ENCODE measurements around the gene THADA. TPM values are rescaled to one million over a fixed set of nuclear protein-coding genes. Genes with fewer than 3 reads are reported as not detected.

The THADA gene, protein sequence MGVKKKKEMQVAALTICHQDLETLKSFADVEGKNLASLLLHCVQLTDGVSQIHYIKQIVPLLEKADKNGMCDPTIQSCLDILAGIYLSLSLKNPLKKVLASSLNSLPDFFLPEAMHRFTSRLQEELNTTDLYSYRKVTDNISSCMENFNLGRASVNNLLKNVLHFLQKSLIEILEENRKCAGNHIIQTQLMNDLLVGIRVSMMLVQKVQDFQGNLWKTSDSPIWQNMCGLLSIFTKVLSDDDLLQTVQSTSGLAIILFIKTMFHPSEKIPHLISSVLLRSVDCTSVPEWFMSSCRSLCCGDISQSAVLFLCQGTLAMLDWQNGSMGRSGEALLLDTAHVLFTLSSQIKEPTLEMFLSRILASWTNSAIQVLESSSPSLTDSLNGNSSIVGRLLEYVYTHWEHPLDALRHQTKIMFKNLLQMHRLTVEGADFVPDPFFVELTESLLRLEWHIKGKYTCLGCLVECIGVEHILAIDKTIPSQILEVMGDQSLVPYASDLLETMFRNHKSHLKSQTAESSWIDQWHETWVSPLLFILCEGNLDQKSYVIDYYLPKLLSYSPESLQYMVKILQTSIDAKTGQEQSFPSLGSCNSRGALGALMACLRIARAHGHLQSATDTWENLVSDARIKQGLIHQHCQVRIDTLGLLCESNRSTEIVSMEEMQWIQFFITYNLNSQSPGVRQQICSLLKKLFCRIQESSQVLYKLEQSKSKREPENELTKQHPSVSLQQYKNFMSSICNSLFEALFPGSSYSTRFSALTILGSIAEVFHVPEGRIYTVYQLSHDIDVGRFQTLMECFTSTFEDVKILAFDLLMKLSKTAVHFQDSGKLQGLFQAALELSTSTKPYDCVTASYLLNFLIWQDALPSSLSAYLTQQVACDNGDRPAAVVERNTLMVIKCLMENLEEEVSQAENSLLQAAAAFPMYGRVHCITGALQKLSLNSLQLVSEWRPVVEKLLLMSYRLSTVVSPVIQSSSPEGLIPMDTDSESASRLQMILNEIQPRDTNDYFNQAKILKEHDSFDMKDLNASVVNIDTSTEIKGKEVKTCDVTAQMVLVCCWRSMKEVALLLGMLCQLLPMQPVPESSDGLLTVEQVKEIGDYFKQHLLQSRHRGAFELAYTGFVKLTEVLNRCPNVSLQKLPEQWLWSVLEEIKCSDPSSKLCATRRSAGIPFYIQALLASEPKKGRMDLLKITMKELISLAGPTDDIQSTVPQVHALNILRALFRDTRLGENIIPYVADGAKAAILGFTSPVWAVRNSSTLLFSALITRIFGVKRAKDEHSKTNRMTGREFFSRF (N-terminal part only)
- 16.3 and 16.4 TPM in 2 replicates for total RNA-seq

DNA sequence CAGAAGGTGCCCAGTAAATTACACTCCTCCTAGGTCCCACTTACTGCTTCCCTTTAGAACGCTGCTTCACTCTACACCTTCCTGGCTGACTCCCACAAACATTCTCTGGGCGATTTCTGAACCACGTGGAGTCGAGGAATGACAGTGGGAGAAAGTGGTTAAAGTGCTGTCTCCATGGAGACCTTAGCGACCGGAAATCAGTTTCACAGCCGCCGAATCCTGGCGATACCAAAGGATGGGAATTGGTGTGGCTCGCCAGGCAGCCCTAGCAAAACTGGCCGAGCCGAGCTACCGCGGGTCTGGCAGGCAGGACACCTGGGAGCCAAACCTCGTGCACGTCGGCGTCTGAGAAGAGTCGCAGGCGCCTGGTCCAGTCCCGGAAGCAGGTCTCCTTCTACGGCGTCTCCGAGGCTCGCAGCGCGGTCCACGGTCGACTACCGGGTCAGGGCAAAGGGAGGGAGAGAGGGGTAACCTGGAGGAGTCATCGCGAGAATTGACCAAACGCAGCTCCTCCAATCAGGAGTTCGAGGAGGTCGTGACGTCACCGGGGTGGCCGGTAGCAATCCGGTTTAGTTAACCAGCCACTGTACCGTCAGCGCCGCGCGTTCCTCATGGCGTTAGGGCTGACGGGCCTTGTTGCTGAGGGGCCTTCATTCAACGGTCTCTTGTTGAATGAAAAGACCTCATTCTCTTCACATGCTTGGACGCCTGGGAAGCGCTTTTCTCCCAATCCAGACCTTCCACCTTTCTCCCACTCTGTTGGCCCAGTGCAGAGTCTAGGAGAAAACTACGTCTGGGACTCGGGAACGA is at the start of gene THADA:
Gene THADA, minus strand, starts transcription at position 436 of the 810 bp plus-strand sequence. CDS start 3,646 bp downstream, outside the sequence.

DNA sequence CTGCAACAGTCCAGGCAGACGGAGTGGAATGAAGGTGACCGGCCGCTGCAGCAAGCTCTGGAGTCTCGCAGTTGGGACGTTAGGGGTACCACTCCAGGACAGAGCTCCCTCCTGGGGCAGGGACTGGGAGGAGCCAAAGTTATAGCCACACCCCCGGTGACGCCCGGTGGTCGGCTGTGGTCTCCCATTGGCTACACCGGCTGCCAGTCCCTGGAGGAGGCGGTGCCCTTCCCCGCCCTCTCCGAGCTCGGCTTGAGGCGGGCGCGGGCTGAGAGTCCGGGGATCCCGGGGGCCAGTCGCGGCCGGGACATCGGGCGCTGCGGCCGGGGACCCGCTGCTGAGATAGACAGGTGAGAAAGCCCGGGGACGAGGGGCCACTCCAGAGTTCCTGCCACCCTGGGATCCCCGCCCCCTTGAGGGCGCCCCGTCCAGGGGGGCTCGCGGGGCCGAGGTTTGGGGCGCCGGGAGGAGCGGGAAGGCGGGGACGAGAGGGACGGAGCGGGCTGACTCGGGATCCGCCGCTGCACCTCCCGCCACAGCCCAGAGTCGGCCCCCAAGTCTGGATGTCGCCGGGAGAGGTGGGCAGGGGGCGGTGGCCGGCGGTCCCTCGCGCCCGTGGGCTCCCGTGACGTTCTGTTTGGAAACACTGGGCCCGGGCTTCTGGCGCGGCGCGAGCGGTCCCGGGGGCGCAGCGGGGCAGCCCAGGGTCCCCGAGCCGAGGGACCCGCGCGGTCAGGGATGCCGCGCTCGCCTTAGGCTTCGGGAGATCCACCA is 41.4 kb upstream of the THADA start, which contains the start of gene PLEKHH2:
Gene PLEKHH2, plus strand, starts transcription at position 231 of the 774 bp plus-strand sequence. CDS start 7,414 bp downstream, outside the sequence.

DNA sequence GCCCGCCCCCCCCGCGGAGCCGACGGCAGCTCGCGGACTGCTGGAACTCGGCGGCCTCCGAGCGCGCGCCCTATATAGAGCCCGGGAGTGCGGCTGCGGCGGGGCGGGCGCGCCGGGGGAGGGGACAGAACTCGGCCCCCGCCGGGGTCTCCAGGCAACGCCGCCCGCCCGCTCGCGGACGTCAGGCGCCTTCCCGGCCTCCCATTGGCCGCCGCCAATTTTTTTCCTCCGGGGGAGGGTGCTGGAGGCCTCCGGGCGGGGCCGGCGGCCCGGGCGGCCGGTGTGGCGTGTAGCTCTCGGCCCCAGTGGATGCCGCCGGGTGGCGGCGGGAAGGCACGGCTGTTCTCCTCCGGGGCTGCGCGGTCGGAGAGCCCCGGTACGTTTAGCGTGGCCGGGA is 369.3 kb downstream of the THADA start, which contains the start of gene ZFP36L2:
Gene ZFP36L2, minus strand, starts transcription at position 49 of the 397 bp plus-strand sequence. CDS start 291 bp downstream, outside the sequence.

Other genes starting within 250 kb of the THADA start
- gene PLEKHH2, start 41.2 kb upstream of the THADA start, total RNA-seq = 1.0 and 1.2 TPM in 2 replicates
- gene C1GALT1C1L, start 80.4 kb upstream of the THADA start, total RNA-seq = 0.50 and 1.0 TPM in 2 replicates
- 11.4 and 17.8 TPM in 2 replicates for gene DYNC2LI1, start 178.0 kb upstream of the THADA start, total RNA-seq
- gene ABCG5, start 242.8 kb upstream of the THADA start, total RNA-seq = not detected in 2 replicates
- not detected in 2 replicates for gene ABCG8, start 242.9 kb upstream of the THADA start, total RNA-seq